HL-60 (cell line): ENCODE data around the gene AGER.
A peak's percentile ranks its signal among the peaks of the same experiment; 100 is the strongest.

Source experiments
- CTCF ChIP-seq: IDR thresholded peaks from one replicate; pipeline ENCODE4 v1.5.1; 2011; ENCODE audit warnings: low read length, control low read depth, inconsistent platforms; ENCODE audit not compliant: insufficient read depth
- GABPA ChIP-seq: IDR thresholded peaks from 2 replicates; pipeline ENCODE4 v1.6.1; 2012; ENCODE audit warnings: low read depth
- POLR2AphosphoS5 ChIP-seq: IDR thresholded peaks from 2 replicates; pipeline ENCODE4 v1.6.1; 2012; ENCODE audit warnings: low read depth
- REST ChIP-seq: IDR thresholded peaks from 2 replicates; pipeline ENCODE4 v1.6.1; 2012; ENCODE audit warnings: low read depth; ENCODE audit not compliant: insufficient replicate concordance
- SPI1 ChIP-seq: IDR thresholded peaks from 2 replicates; pipeline ENCODE4 v1.6.1; 2012; ENCODE audit warnings: low read depth, mild to moderate bottlenecking, borderline replicate concordance

DNA sequence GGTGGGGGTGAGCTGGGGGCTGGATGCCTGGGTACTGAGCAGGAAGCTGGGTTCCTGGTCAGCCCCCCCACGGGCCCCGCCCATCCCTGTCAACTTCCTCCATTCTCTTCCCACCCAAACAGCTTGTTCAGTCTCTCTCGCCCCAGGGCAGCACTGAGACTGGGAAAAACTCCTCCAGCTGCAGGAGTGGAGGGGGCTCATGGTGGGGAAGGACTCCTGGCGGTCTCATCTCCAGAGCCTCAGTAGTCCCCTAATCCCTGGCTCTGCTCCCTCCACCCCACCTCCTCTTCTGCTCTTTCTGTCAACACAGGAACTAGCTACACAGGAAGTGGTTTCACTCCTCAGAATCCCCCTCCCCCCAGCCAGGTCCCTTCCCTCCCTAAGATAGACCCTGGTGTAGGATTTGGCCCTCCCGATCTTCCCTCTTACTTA is 8.6 kb upstream of the AGER start, which contains the start of gene GPSM3:
- TF ChIP-seq CTCF, result no peak
- TF ChIP-seq POLR2AphosphoS5, result peak; percentile 83
- peak; percentile 83 for TF ChIP-seq GABPA
- peak; percentile 61 for TF ChIP-seq REST
- peak; percentile 77; the same call in 1 of the 2 replicates for TF ChIP-seq SPI1
